ENCODE data around the gene BICRA.
"Not testable (repeated sequence)": the region's sequence is repeated elsewhere in the genome, so short reads cannot be mapped to it uniquely, and the experiment has no call there.

Gene BICRA

GRCh38 chr19:47652285-47652684 lies 43.4 kb downstream of the BICRA start:
- Mint-ChIP-seq H3K4me1 (peaks cover 12% of the 10 kb centered on the region), H3K36me3 (peaks cover 36% of the 10 kb centered on the region), H3K27me3 (no peaks in the 10 kb centered on the region), H3K9me3 (peaks cover 2% of the 10 kb centered on the region), H3K27ac (no peak overlapping the region), H3K4me3 (no peak overlapping the region)
- DNase-seq (ENCODE audit: low spot score in 2 of 2) (no peak), ATAC-seq (ENCODE audit: low read depth) (no peak)

GRCh38 chr19:47653856-47654255 lies 44.9 kb downstream of the BICRA start:
- peaks cover 2% of the 10 kb centered on the region for H3K9me3 Mint-ChIP-seq
- H3K27ac Mint-ChIP-seq = no peak overlapping the region
- H3K27me3 Mint-ChIP-seq = no peaks in the 10 kb centered on the region
- H3K4me1 Mint-ChIP-seq = peaks cover 11% of the 10 kb centered on the region
- DNase-seq (ENCODE audit: low spot score in 2 of 2) (no peak), ATAC-seq (ENCODE audit: low read depth) (no peak)
- peaks cover 35% of the 10 kb centered on the region for H3K36me3 Mint-ChIP-seq
- H3K4me3 Mint-ChIP-seq = no peak overlapping the region

- H3K4me3 Mint-ChIP-seq = no peak overlapping the region
- H3K9me3 Mint-ChIP-seq = no peaks in the 10 kb centered on the region
- H3K27me3 Mint-ChIP-seq = no peaks in the 10 kb centered on the region
- H3K4me1 Mint-ChIP-seq = peaks cover 8% of the 10 kb centered on the region
- ATAC-seq (ENCODE audit: low read depth) (no peak), DNase-seq (ENCODE audit: low spot score in 2 of 2) (no peak)
- peaks cover 23% of the 10 kb centered on the region for H3K36me3 Mint-ChIP-seq
- H3K27ac Mint-ChIP-seq = no peak overlapping the region
Observed at GRCh38 chr19:47657719-47658118, 48.8 kb downstream of the BICRA start.

- Mint-ChIP-seq H3K27ac (no peak overlapping the region), H3K4me1 (peaks cover 9% of the 10 kb centered on the region), H3K27me3 (no peaks in the 10 kb centered on the region), H3K4me3 (no peak overlapping the region), H3K9me3 (no peaks in the 10 kb centered on the region), H3K36me3 (peaks cover 24% of the 10 kb centered on the region)
- no peak for ATAC-seq (ENCODE audit: low read depth)
- no peak for DNase-seq (ENCODE audit: low spot score in 2 of 2)
Observed at GRCh38 chr19:47658431-47659348, 49.8 kb downstream of the BICRA start.

- Mint-ChIP-seq H3K27me3 (no peaks in the 10 kb centered on the region), H3K36me3 (peaks cover 19% of the 10 kb centered on the region), H3K4me1 (peaks cover 10% of the 10 kb centered on the region), H3K27ac (no peak overlapping the region), H3K4me3 (no peak overlapping the region), H3K9me3 (no peaks in the 10 kb centered on the region)
- no peak for ATAC-seq (ENCODE audit: low read depth)
- no peak for DNase-seq (ENCODE audit: low spot score in 2 of 2)
Observed at GRCh38 chr19:47660435-47660832, 51.5 kb downstream of the BICRA start.

- no peaks in the 10 kb centered on the region for H3K27me3 Mint-ChIP-seq
- H3K27ac Mint-ChIP-seq = no peak overlapping the region
- H3K9me3 Mint-ChIP-seq = no peaks in the 10 kb centered on the region
- H3K4me1 Mint-ChIP-seq = peaks cover 10% of the 10 kb centered on the region
- no peak for ATAC-seq (ENCODE audit: low read depth)
- no peak for DNase-seq (ENCODE audit: low spot score in 2 of 2)
- peaks cover 19% of the 10 kb centered on the region for H3K36me3 Mint-ChIP-seq
- H3K4me3 Mint-ChIP-seq = no peak overlapping the region
Observed at GRCh38 chr19:47661161-47661560, 52.2 kb downstream of the BICRA start.

GRCh38 chr19:47661611-47662010 lies 52.7 kb downstream of the BICRA start:
- peaks cover 19% of the 10 kb centered on the region for H3K36me3 Mint-ChIP-seq
- ATAC-seq (ENCODE audit: low read depth) (no peak), DNase-seq (ENCODE audit: low spot score in 2 of 2) (no peak)
- H3K27ac Mint-ChIP-seq = no peak overlapping the region
- H3K9me3 Mint-ChIP-seq = no peaks in the 10 kb centered on the region
- H3K4me1 Mint-ChIP-seq = peaks cover 10% of the 10 kb centered on the region
- H3K4me3 Mint-ChIP-seq = no peak overlapping the region
- no peaks in the 10 kb centered on the region for H3K27me3 Mint-ChIP-seq

GRCh38 chr19:47663435-47663910 lies 54.5 kb downstream of the BICRA start:
- Mint-ChIP-seq H3K36me3 (peaks cover 15% of the 10 kb centered on the region), H3K27me3 (no peaks in the 10 kb centered on the region), H3K4me3 (no peak overlapping the region), H3K4me1 (peaks cover 10% of the 10 kb centered on the region), H3K9me3 (no peaks in the 10 kb centered on the region), H3K27ac (no peak overlapping the region)
- no peak for ATAC-seq (ENCODE audit: low read depth)
- no peak for DNase-seq (ENCODE audit: low spot score in 2 of 2)

GRCh38 chr19:47663911-47664771 lies 55.2 kb downstream of the BICRA start:
- H3K27ac Mint-ChIP-seq = no peak overlapping the region

GRCh38 chr19:47668556-47668955 lies 59.6 kb downstream of the BICRA start:
- ATAC-seq (ENCODE audit: low read depth); H3K4me3 Mint-ChIP-seq; H3K27me3 Mint-ChIP-seq; H3K27ac Mint-ChIP-seq; H3K9me3 Mint-ChIP-seq; DNase-seq (ENCODE audit: low spot score in 2 of 2): not testable (repeated sequence)
- Mint-ChIP-seq H3K4me1 (peaks cover 19% of the 10 kb centered on the region), H3K36me3 (peaks cover 28% of the 10 kb centered on the region)

More at GRCh38 chr19:47663911-47664771, 55.2 kb downstream of the BICRA start:
- Mint-ChIP-seq H3K4me3 (no peak overlapping the region), H3K9me3 (no peaks in the 10 kb centered on the region), H3K4me1 (peaks cover 10% of the 10 kb centered on the region), H3K27me3 (no peaks in the 10 kb centered on the region), H3K36me3 (peaks cover 15% of the 10 kb centered on the region)
- DNase-seq (ENCODE audit: low spot score in 2 of 2) = no peak
- no peak for ATAC-seq (ENCODE audit: low read depth)

- peaks cover 2% of the 10 kb centered on the region for H3K9me3 Mint-ChIP-seq
- no peak overlapping the region for H3K4me3 Mint-ChIP-seq
- H3K36me3 Mint-ChIP-seq = peaks cover 39% of the 10 kb centered on the region
- ATAC-seq (ENCODE audit: low read depth) (no peak), DNase-seq (ENCODE audit: low spot score in 2 of 2) (no peak)
- peaks cover 18% of the 10 kb centered on the region for H3K4me1 Mint-ChIP-seq
- no peak overlapping the region for H3K27ac Mint-ChIP-seq
- no peaks in the 10 kb centered on the region for H3K27me3 Mint-ChIP-seq
Observed at GRCh38 chr19:47670736-47671135, 61.8 kb downstream of the BICRA start.

- no peak for DNase-seq (ENCODE audit: low spot score in 2 of 2)
- ATAC-seq (ENCODE audit: low read depth) = no peak
- Mint-ChIP-seq H3K27ac (peak overlapping the region; percentile 47), H3K4me3 (no peak overlapping the region), H3K36me3 (peaks cover 42% of the 10 kb centered on the region), H3K27me3 (no peaks in the 10 kb centered on the region), H3K9me3 (peaks cover 2% of the 10 kb centered on the region), H3K4me1 (peaks cover 20% of the 10 kb centered on the region)
Observed at GRCh38 chr19:47671499-47671898, 62.6 kb downstream of the BICRA start.

GRCh38 chr19:47673426-47673825 lies 64.5 kb downstream of the BICRA start:
- ATAC-seq (ENCODE audit: low read depth) (no peak), DNase-seq (ENCODE audit: low spot score in 2 of 2) (no peak)
- H3K4me3 Mint-ChIP-seq = no peak overlapping the region
- H3K27me3 Mint-ChIP-seq = no peaks in the 10 kb centered on the region
- H3K36me3 Mint-ChIP-seq = peaks cover 46% of the 10 kb centered on the region
- no peak overlapping the region for H3K27ac Mint-ChIP-seq
- H3K9me3 Mint-ChIP-seq = peaks cover 2% of the 10 kb centered on the region
- peaks cover 19% of the 10 kb centered on the region for H3K4me1 Mint-ChIP-seq

- Mint-ChIP-seq H3K4me3 (no peak overlapping the region), H3K27ac (no peak overlapping the region), H3K36me3 (peaks cover 51% of the 10 kb centered on the region), H3K9me3 (peaks cover 2% of the 10 kb centered on the region), H3K27me3 (no peaks in the 10 kb centered on the region), H3K4me1 (peaks cover 19% of the 10 kb centered on the region)
- ATAC-seq (ENCODE audit: low read depth) (no peak), DNase-seq (ENCODE audit: low spot score in 2 of 2) (no peak)
Observed at GRCh38 chr19:47674548-47674947, 65.6 kb downstream of the BICRA start.
